B cell (primary cell): ENCODE results near the gene MID1. TPM values are rescaled to one million over a fixed set of nuclear protein-coding genes. Genes with fewer than 3 reads are reported as not detected.

Experiments
- ATAC-seq: fragments of 200-7000 bp; cut with Tn5 transposase; one replicate; pipeline ENCODE4 v1.10.0; 2021; ENCODE audit warnings: low read depth, mild to moderate bottlenecking, moderate number of reproducible peaks, moderate library complexity
- CTCF ChIA-PET: fragments of 350-600 bp; sonication (Branson Sonifier 250); formaldehyde crosslinking; loops from one replicate; lab custom pipeline; 2021; ENCODE audit warnings: antibody characterized with exemption, inconsistent platforms; lab: Charles Lee
- POLR2A ChIA-PET: fragments of 350-600 bp; sonication (Branson Sonifier 250); formaldehyde crosslinking; loops from one replicate; lab custom pipeline; 2021; ENCODE audit warnings: antibody characterized with exemption; lab: Charles Lee
- DNase-seq: peaks from one replicate; pipeline ENCODE4 v3.0.0; 2013
- H2AFZ ChIP-seq: 2 replicates; pipeline ENCODE4 v1.6.1; 2012; ENCODE audit warnings: mild to moderate bottlenecking, low read depth, low read length; ENCODE audit not compliant: insufficient read depth, poor library complexity, severe bottlenecking
- H3K27ac ChIP-seq, 2 donors: 1 replicate in 1 of 2; 2 replicates in 1 of 2; pipeline ENCODE4 v1.5.1; 2012 to 2013; ENCODE audit warnings: low read length in 2 of 2, mild to moderate bottlenecking in 2 of 2, moderate library complexity in 1 of 2
- H3K27me3 ChIP-seq, 4 experiments: fragments of 200-600 bp in 1 of 4; sonication (generic) in 1 of 4; replicated peaks in 1 of 4; 1 replicate in 2 of 4; 2 replicates in 2 of 4; pipeline versions ENCODE4 v1.6.1 to v1.7.0; 2013 to 2016; ENCODE audit warnings: low read length in 3 of 4, mild to moderate bottlenecking in 2 of 4, mixed read lengths in 1 of 4, moderate library complexity in 1 of 4; ENCODE audit not compliant: insufficient read depth in 4 of 4, control insufficient read depth in 3 of 4; ENCODE audit errors: control extremely low read depth in 1 of 4
- H3K36me3 ChIP-seq, 2 experiments: replicated peaks in 1 of 2; 1 replicate in 1 of 2; 2 replicates in 1 of 2; pipeline versions ENCODE4 v1.6.1 to v1.7.1; 2013; ENCODE audit warnings: low read length in 1 of 2; ENCODE audit not compliant: insufficient read depth in 2 of 2, control insufficient read depth in 1 of 2; ENCODE audit errors: control extremely low read depth in 1 of 2, extremely low read depth in 1 of 2
- H3K4me1 ChIP-seq, 2 donors: fragments of 200-600 bp in 1 of 2; sonication (generic) in 1 of 2; 1 replicate in 1 of 2; 2 replicates in 1 of 2; pipeline versions ENCODE4 v1.5.1 to v1.6.1; 2013 to 2017; ENCODE audit warnings: low read length in 2 of 2; ENCODE audit not compliant: control insufficient read depth in 2 of 2, insufficient read depth in 2 of 2
- H3K4me2 ChIP-seq: replicated peaks from 2 replicates; pipeline ENCODE3; 2012; ENCODE audit warnings: mild to moderate bottlenecking, low read depth, low read length; ENCODE audit not compliant: poor library complexity, severe bottlenecking
- H3K4me3 ChIP-seq, 5 experiments: fragments of 200-600 bp in 1 of 5; sonication (generic) in 1 of 5; 1 replicate in 3 of 5; 2 replicates in 2 of 5; pipeline versions ENCODE4 v1.5.1 to v1.7.0; 2011 to 2016; ENCODE audit warnings: low read length in 4 of 5, mild to moderate bottlenecking in 4 of 5, low read depth in 2 of 5, control low read depth in 1 of 5, moderate library complexity in 1 of 5; ENCODE audit not compliant: insufficient read depth in 1 of 5; ENCODE audit errors: control extremely low read depth in 1 of 5, extremely low read depth in 1 of 5
- H3K79me2 ChIP-seq: fragments of 200-600 bp; sonication (generic); one replicate; pipeline ENCODE4 v1.6.0; 2016; ENCODE audit warnings: low read length; ENCODE audit not compliant: control insufficient read depth, insufficient read depth
- H3K9ac ChIP-seq: fragments of 200-600 bp; sonication (generic); 2 replicates; pipeline ENCODE4 v1.6.1; 2017; ENCODE audit warnings: mild to moderate bottlenecking, low read length, moderate library complexity
- H3K9me3 ChIP-seq, 3 donors: one replicate each; pipeline versions ENCODE4 v1.6.1 to v1.7.1; 2013; ENCODE audit warnings: low read length in 2 of 3; ENCODE audit not compliant: control insufficient read depth in 2 of 3, insufficient read depth in 1 of 3; ENCODE audit errors: control extremely low read depth in 1 of 3
- H4K20me1 ChIP-seq: 2 replicates; pipeline ENCODE4 v1.6.0; 2012; ENCODE audit warnings: mild to moderate bottlenecking, low read length; ENCODE audit not compliant: insufficient read depth, control insufficient read depth, poor library complexity, severe bottlenecking
- H3K27ac Mint-ChIP-seq: one replicate; pipeline ENCODE4 v1.8.0; 2021; ENCODE audit warnings: mixed read lengths
- H3K27me3 Mint-ChIP-seq: one replicate; pipeline ENCODE4 v1.8.0; 2021; ENCODE audit warnings: mixed read lengths
- H3K4me1 Mint-ChIP-seq: one replicate; pipeline ENCODE4 v1.8.0; 2021; ENCODE audit warnings: mixed read lengths
- H3K4me3 Mint-ChIP-seq: one replicate; pipeline ENCODE4 v1.8.0; 2021; ENCODE audit warnings: mixed read lengths
- H3K9me3 Mint-ChIP-seq: one replicate; pipeline ENCODE4 v1.8.0; 2022; ENCODE audit warnings: mixed read lengths; ENCODE audit not compliant: insufficient read depth
- EZH2 ChIP-seq: IDR thresholded peaks from 2 replicates; pipeline ENCODE4 v1.6.1; 2012; ENCODE audit warnings: borderline replicate concordance, low read depth, mild to moderate bottlenecking, moderate library complexity, low read length; ENCODE audit not compliant: insufficient read depth, poor library complexity, severe bottlenecking
- WGBS: methylation state at CpG from one replicate; pipeline ENCODE4 v1.1.5; 2013; ENCODE audit warnings: missing lambda C conversion rate; ENCODE audit not compliant: insufficient coverage; 5-methylcytosine and 5-hydroxymethylcytosine counted together
- intact Hi-C: fragments of 100-400 bp; cut with micrococcal nuclease; formaldehyde crosslinking; loops from one replicate; pipeline ENCODE4 v1.10.0; 2022
- polyA plus RNA-seq: library from polyadenylated mRNA; depleted of rRNA; stranded (reverse); fragments of >200 nt; gene quantifications from 2 replicates; pipeline ENCODE4 v1.2.3, GENCODE V29; 2012
- total RNA-seq, 2 donors: library from RNA; stranded (reverse); fragments of 120-200 nt in 1 of 2; gene quantifications; 1 replicate in 1 of 2; 2 replicates in 1 of 2; pipeline versions ENCODE4 v1.2.3 to v1.2.4, GENCODE V29; 2013 to 2022
- TF ChIP-seq, protein P1 (sequence below): fragments of 200-600 bp; IDR thresholded peaks from one replicate; pipeline ENCODE4 v1.8.0; 2022; ENCODE audit warnings: antibody characterized with exemption, mild to moderate bottlenecking

The MID1 gene
- total and polyA plus RNA-seq, 2 donors (not counting 1 experiment from before 2014, with no cell fraction given) = 0.15 to 0.44 TPM

DNA sequence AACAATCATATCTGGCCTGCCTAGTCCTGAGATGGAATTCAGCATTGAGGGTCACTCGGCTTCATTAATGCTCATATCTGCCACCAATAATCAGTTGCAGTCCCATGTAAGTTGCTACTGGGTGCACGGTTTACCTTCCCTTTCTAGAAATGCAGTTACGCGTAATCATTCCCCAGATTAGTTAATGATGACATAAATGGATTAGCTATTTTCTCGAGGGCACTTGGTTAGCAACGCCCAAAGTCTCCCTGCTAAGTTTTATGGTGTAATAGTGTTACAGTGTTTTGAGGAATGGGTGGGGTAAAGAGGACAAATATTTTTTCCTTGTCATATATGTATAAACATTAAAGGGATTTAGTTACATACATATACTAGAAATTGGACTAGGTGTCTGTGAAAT lies 118.8 kb downstream of the MID1 start:
- no peak overlapping the region for H3K4me3 Mint-ChIP-seq
- no peak overlapping the region for H3K9ac ChIP-seq
- H3K79me2 ChIP-seq = no peaks in the 10 kb centered on the region
- no peaks in the 10 kb centered on the region for H3K4me1 Mint-ChIP-seq
- no peaks in the 10 kb centered on the region for H4K20me1 ChIP-seq
- H3K27me3 ChIP-seq = no peaks in the 10 kb centered on the region
- TF ChIP-seq, protein P1, sequence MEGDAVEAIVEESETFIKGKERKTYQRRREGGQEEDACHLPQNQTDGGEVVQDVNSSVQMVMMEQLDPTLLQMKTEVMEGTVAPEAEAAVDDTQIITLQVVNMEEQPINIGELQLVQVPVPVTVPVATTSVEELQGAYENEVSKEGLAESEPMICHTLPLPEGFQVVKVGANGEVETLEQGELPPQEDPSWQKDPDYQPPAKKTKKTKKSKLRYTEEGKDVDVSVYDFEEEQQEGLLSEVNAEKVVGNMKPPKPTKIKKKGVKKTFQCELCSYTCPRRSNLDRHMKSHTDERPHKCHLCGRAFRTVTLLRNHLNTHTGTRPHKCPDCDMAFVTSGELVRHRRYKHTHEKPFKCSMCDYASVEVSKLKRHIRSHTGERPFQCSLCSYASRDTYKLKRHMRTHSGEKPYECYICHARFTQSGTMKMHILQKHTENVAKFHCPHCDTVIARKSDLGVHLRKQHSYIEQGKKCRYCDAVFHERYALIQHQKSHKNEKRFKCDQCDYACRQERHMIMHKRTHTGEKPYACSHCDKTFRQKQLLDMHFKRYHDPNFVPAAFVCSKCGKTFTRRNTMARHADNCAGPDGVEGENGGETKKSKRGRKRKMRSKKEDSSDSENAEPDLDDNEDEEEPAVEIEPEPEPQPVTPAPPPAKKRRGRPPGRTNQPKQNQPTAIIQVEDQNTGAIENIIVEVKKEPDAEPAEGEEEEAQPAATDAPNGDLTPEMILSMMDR = no peak
- no peak for TF ChIP-seq EZH2
- no peaks in the 10 kb centered on the region for H3K4me1 ChIP-seq
- H2AFZ ChIP-seq = no peak overlapping the region
- H3K27me3 Mint-ChIP-seq = no peaks in the 10 kb centered on the region
- H3K27ac ChIP-seq = no peak overlapping the region
- ATAC-seq = no peak
- no CpG with 5 or more reads among the region's 6 CpGs for whole genome bisulfite sequencing
- ChIA-PET CTCF (no interaction called here), POLR2A (no interaction called here)
- DNase-seq = no peak
- no peak overlapping the region for H3K4me2 ChIP-seq
- no peaks in the 10 kb centered on the region for H3K9me3 Mint-ChIP-seq
- H3K36me3 ChIP-seq = no peaks in the 10 kb centered on the region
- no peak overlapping the region for H3K4me3 ChIP-seq
- H3K9me3 ChIP-seq = no peaks in the 10 kb centered on the region
- H3K27ac Mint-ChIP-seq = no peak overlapping the region
- intact Hi-C loops = no loop called here

DNA sequence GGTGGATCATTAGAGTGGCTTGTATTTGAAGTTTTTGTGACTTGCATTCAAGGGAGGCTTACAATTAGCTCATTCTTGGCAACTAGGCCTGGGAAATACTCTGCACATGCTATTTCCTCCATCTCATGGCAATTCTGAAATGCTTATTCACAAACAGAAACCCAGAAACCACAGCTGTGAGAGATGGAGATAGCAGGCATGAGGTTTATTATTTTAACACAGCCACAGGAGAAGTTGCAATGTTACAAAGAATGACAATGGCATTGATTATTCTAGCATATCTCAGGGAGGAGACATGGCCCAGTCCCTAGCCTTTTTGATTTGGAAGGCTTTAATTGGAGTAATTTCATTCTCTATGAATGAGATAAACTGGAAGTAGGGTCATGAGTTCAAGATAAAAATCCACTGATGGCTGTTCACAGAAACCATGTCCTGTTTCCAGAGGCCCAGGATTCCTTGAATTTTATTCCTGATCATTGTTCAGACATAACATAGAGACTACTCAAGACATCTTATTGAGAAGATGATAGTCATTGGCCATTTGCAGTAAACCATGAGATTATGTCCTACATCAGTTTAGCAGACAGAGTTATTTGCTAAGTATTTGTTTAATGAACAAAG lies 123.9 kb downstream of the MID1 start:
- H3K79me2 ChIP-seq = no peaks in the 10 kb centered on the region
- H3K36me3 ChIP-seq = no peaks in the 10 kb centered on the region
- no peaks in the 10 kb centered on the region for H3K4me1 ChIP-seq
- ChIA-PET CTCF (no interaction called here), POLR2A (no interaction called here)
- H3K27me3 ChIP-seq = no peaks in the 10 kb centered on the region
- Mint-ChIP-seq H3K4me3 (no peak overlapping the region), H3K4me1 (no peaks in the 10 kb centered on the region), H3K9me3 (no peaks in the 10 kb centered on the region), H3K27me3 (no peaks in the 10 kb centered on the region), H3K27ac (no peak overlapping the region)
- H3K9ac ChIP-seq = no peak overlapping the region
- no peak overlapping the region for H3K27ac ChIP-seq
- no peaks in the 10 kb centered on the region for H4K20me1 ChIP-seq
- H3K4me2 ChIP-seq = no peak overlapping the region
- intact Hi-C loops = no loop called here
- ATAC-seq (no peak), DNase-seq (no peak)
- TF ChIP-seq EZH2 = no peak
- TF ChIP-seq, protein P1 = no peak
- no peaks in the 10 kb centered on the region for H3K9me3 ChIP-seq
- H2AFZ ChIP-seq = no peak overlapping the region
- H3K4me3 ChIP-seq = no peak overlapping the region
